ENCODE measurements around the gene CLEC19A.

DNA sequence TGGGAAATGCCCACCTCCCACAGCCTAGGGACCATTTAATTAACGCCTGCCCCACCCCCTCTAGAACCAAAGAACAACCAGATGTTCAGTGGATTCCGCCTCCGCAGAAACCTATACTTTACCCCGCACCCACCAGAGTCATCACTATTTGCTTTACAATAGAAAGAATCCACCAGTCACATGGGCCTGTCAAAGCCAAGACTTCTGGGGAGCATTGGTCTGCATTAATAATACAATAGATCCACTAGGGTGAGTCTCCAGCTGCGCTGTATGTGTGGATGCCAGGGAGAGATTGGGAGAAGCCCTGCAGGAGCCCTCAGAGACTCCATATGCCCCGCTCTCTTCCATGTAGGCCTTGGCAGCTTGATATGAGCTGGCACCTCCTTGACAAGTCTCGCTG is 31.3 kb downstream of the CLEC19A start:
- TF ChIP-seq, protein P1, sequence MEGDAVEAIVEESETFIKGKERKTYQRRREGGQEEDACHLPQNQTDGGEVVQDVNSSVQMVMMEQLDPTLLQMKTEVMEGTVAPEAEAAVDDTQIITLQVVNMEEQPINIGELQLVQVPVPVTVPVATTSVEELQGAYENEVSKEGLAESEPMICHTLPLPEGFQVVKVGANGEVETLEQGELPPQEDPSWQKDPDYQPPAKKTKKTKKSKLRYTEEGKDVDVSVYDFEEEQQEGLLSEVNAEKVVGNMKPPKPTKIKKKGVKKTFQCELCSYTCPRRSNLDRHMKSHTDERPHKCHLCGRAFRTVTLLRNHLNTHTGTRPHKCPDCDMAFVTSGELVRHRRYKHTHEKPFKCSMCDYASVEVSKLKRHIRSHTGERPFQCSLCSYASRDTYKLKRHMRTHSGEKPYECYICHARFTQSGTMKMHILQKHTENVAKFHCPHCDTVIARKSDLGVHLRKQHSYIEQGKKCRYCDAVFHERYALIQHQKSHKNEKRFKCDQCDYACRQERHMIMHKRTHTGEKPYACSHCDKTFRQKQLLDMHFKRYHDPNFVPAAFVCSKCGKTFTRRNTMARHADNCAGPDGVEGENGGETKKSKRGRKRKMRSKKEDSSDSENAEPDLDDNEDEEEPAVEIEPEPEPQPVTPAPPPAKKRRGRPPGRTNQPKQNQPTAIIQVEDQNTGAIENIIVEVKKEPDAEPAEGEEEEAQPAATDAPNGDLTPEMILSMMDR (IDR thresholded peaks at IDR 0.05) = no peak
- TF ChIP-seq EZH2 (IDR thresholded peaks at IDR 0.05) (no peak), EZH2phosphoT487 (IDR thresholded peaks at IDR 0.05) (no peak)
